Neuronal stem cell (in vitro differentiated cells): ENCODE measurements around the gene MDK.

Experiments
- DNase-seq: peaks from one replicate; pipeline ENCODE4 v3.0.0-alpha.2; 2013; ENCODE audit warnings: low spot score
- H2AFZ ChIP-seq: one replicate; pipeline ENCODE4 v1.6.1; 2013; ENCODE audit warnings: mild to moderate bottlenecking, low read length, inconsistent platforms
- H2AK5ac ChIP-seq: 2 replicates; pipeline ENCODE4 v1.6.1; 2013; ENCODE audit warnings: low read depth, mild to moderate bottlenecking, inconsistent platforms, low read length, moderate library complexity, mixed read lengths
- H2BK120ac ChIP-seq: 2 replicates; pipeline ENCODE4 v1.6.1; 2013; ENCODE audit warnings: low read depth, mild to moderate bottlenecking, inconsistent platforms, low read length, moderate library complexity, mixed read lengths
- H2BK12ac ChIP-seq: one replicate; pipeline ENCODE4 v1.6.1; 2013; ENCODE audit warnings: low read length, inconsistent platforms
- H2BK15ac ChIP-seq: 2 replicates; pipeline ENCODE4 v1.6.1; 2013; ENCODE audit warnings: mild to moderate bottlenecking, low read length, inconsistent platforms, mixed read lengths
- H2BK5ac ChIP-seq: one replicate; pipeline ENCODE4 v1.6.1; 2013; ENCODE audit warnings: inconsistent platforms, mild to moderate bottlenecking, low read length, moderate library complexity
- H3K14ac ChIP-seq: one replicate; pipeline ENCODE4 v1.6.1; 2013; ENCODE audit warnings: low read length, inconsistent platforms
- H3K18ac ChIP-seq: 2 replicates; pipeline ENCODE4 v1.6.1; 2013; ENCODE audit warnings: low read length, inconsistent platforms
- H3K23ac ChIP-seq: 2 replicates; pipeline ENCODE4 v1.6.1; 2013; ENCODE audit warnings: low read depth, mild to moderate bottlenecking, mixed read lengths, low read length, inconsistent platforms; ENCODE audit not compliant: poor library complexity
- H3K27ac ChIP-seq: replicated peaks from 3 replicates; pipeline ENCODE4 v1.5.1; 2013; ENCODE audit warnings: low read length, inconsistent platforms
- H3K27me3 ChIP-seq, 3 experiments: 2 replicates each; pipeline ENCODE4 v1.6.1; 2013; ENCODE audit warnings: low read length in 3 of 3, mild to moderate bottlenecking in 2 of 3, inconsistent platforms in 1 of 3, low read depth in 1 of 3, mixed read lengths in 1 of 3, moderate library complexity in 1 of 3; ENCODE audit not compliant: control insufficient read depth in 3 of 3, insufficient read depth in 3 of 3
- H3K36me3 ChIP-seq, 2 donors: replicated peaks in 1 of 2; 2 replicates each; pipeline ENCODE4 v1.6.1; 2013; ENCODE audit warnings: low read length in 2 of 2; ENCODE audit not compliant: control insufficient read depth in 2 of 2, insufficient read depth in 2 of 2
- H3K4ac ChIP-seq: 2 replicates; pipeline ENCODE4 v1.6.1; 2013; ENCODE audit warnings: inconsistent platforms, mild to moderate bottlenecking, low read length, moderate library complexity
- H3K4me1 ChIP-seq, 2 donors: 1 replicate in 1 of 2; 2 replicates in 1 of 2; pipeline ENCODE4 v1.6.1; 2013; ENCODE audit warnings: low read length in 2 of 2, low read depth in 1 of 2; ENCODE audit not compliant: control insufficient read depth in 2 of 2, insufficient read depth in 1 of 2
- H3K4me2 ChIP-seq: one replicate; pipeline ENCODE4 v1.6.1; 2013; ENCODE audit warnings: mild to moderate bottlenecking, low read length, inconsistent platforms; ENCODE audit not compliant: insufficient read depth, poor library complexity, severe bottlenecking
- H3K4me3 ChIP-seq, 2 donors: 2 replicates each; pipeline ENCODE4 v1.5.1; 2013; ENCODE audit warnings: low read length in 2 of 2, mild to moderate bottlenecking in 2 of 2, inconsistent platforms in 1 of 2, moderate library complexity in 1 of 2
- H3K79me1 ChIP-seq: one replicate; pipeline ENCODE4 v1.6.1; 2013; ENCODE audit warnings: low read depth, mild to moderate bottlenecking, inconsistent platforms, low read length, moderate library complexity
- H3K9ac ChIP-seq: one replicate; pipeline ENCODE4 v1.6.1; 2013; ENCODE audit warnings: mild to moderate bottlenecking, low read depth, low read length, inconsistent platforms; ENCODE audit not compliant: poor library complexity
- H3K9me3 ChIP-seq, 2 donors: replicated peaks in 1 of 2; 2 replicates each; pipeline versions ENCODE3 to v1.6.1; 2013; ENCODE audit warnings: low read length in 2 of 2, mild to moderate bottlenecking in 2 of 2, inconsistent platforms in 1 of 2, low read depth in 1 of 2, mixed read lengths in 1 of 2, moderate library complexity in 1 of 2; ENCODE audit not compliant: control insufficient read depth in 2 of 2, insufficient read depth in 1 of 2
- H4K8ac ChIP-seq: one replicate; pipeline ENCODE4 v1.6.1; 2013; ENCODE audit warnings: low read depth, mild to moderate bottlenecking, inconsistent platforms, low read length, moderate library complexity
- H4K91ac ChIP-seq: one replicate; pipeline ENCODE4 v1.6.1; 2013; ENCODE audit warnings: low read length, low read depth, mild to moderate bottlenecking, inconsistent platforms; ENCODE audit not compliant: poor library complexity
- WGBS, 2 donors: extraction: QIAGEN DNeasy Blood & Tissue Kit; methylation state at CpG; one replicate each; pipeline ENCODE4 v1.1.7; 2013; ENCODE audit warnings: missing lambda C conversion rate in 2 of 2, mixed read lengths in 1 of 2; ENCODE audit not compliant: insufficient read length in 2 of 2, insufficient replicate concordance in 1 of 2; ENCODE audit errors: extremely low coverage in 2 of 2; 5-methylcytosine and 5-hydroxymethylcytosine counted together

The MDK gene

DNA sequence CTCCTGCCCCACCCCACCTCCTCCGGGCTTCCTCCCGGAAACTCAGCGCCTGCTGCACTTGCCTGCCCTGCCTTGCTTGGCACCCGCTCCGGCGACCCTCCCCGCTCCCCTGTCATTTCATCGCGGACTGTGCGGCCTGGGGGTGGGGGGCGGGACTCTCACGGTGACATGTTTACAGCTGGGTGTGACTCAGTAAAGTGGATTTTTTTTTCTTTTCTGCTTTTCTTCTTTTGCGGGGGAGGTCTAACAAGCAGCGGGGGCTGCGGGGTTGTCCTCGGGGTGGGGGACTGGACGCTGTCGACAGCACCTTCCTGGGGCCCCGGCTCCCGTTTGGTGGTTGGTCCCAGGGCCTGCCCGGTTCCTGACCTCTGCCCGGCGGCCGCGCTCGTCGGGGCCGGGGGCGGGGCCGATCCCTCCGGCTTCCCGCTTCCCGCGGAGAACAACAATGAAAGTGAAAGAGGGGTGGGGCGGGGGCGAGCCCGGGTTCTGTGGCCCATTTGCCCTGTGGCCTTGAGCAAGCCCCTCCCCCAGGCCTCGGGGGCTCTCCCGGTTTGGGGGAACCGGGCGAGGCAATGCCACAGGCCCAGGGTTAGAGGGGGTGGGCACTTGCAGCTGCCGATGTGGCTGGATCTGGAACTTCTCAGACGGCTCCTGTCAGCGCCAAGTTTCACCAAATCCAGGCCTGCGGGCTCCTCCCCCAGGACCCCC lies 975 bp upstream of the MDK start:
- DNase-seq = peak; percentile 90

DNA sequence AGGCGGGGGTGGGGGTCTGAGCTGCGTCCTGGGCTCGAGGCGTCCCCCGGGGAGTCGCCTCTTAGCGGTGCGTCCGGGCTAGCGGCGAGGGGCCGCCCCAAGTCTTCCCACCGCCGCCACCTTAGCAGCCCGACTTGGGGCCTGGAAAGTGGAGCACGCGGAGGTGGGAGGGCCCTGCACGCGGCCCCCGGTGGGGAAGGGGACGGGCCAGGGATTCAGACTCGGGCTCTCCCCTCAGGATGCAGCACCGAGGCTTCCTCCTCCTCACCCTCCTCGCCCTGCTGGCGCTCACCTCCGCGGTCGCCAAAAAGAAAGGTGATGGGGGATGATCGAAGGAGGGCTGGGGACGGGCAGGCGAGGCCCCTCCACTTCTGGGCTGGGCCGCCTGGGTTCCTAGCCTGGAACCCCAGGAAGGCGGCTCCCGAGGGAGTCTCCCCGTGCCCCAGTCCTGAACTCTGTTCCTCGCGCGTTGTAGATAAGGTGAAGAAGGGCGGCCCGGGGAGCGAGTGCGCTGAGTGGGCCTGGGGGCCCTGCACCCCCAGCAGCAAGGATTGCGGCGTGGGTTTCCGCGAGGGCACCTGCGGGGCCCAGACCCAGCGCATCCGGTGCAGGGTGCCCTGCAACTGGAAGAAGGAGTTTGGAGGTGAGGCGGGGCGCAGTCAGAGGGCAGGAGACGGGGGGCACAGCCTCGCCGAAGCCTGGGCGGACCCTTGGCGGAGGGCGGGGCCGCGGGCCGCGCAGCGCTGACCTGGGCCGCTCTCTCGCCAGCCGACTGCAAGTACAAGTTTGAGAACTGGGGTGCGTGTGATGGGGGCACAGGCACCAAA lies 563 bp downstream of the MDK start:
- Histone ChIP-seq H3K23ac (peak overlapping the region; percentile 93), H3K14ac (peak overlapping the region; percentile 95), H3K4me2 (peak overlapping the region; percentile 98), H2AFZ (no peak overlapping the region), H2BK15ac (peak overlapping the region; percentile 99), H2BK5ac (peak overlapping the region; percentile 100), H2BK120ac (peak overlapping the region; percentile 100), H3K4me1 (peaks cover 23 to 26% of the 10 kb centered on the region in 2 donors), H3K36me3 (peaks cover 11 to 39% of the 10 kb centered on the region in 2 donors), H3K4ac (peak overlapping the region; percentile 100), H3K9me3 (no peaks in the 10 kb centered on the region), H3K18ac (peak overlapping the region; percentile 100), H3K4me3 (peak overlapping the region; percentile 92 to 100), H3K27ac (peak overlapping the region; percentile 91), H4K91ac (peak overlapping the region; percentile 98), H2BK12ac (peak overlapping the region; percentile 97), H4K8ac (peak overlapping the region; percentile 32), H3K79me1 (peaks cover 6% of the 10 kb centered on the region), H3K9ac (peak overlapping the region; percentile 97), H2AK5ac (peak overlapping the region; percentile 98), H3K27me3 (peaks cover 0 to 10% (median 0%) of the 10 kb centered on the region in 3 experiments)
- DNase-seq = no peak
- no CpG with 5 or more reads among the region's 66 CpGs for WGBS, 2 donors

More for the DNA sequence above, 975 bp upstream of the MDK start:
- Histone ChIP-seq H2BK15ac (peak overlapping the region; percentile 97), H4K91ac (peak overlapping the region; percentile 85), H3K4me2 (peak overlapping the region; percentile 91), H3K4ac (no peak overlapping the region), H2BK5ac (peak overlapping the region; percentile 100), H3K79me1 (peaks cover 6% of the 10 kb centered on the region), H3K9ac (peak overlapping the region; percentile 91), H3K23ac (peak overlapping the region; percentile 93), H2BK12ac (peak overlapping the region; percentile 84), H3K4me1 (peaks cover 23 to 26% of the 10 kb centered on the region in 2 donors), H3K27me3 (no peaks in the 10 kb centered on the region), H3K9me3 (no peaks in the 10 kb centered on the region), H3K4me3 (peak overlapping the region; percentile 80), H2AFZ (peak overlapping the region; percentile 82), H3K27ac (peak overlapping the region; percentile 98), H3K14ac (peak overlapping the region; percentile 99), H2AK5ac (peak overlapping the region; percentile 100), H4K8ac (no peak overlapping the region), H3K36me3 (peaks cover 16 to 53% of the 10 kb centered on the region in 2 donors), H2BK120ac (peak overlapping the region; percentile 98), H3K18ac (peak overlapping the region; percentile 100)
- no CpG with 5 or more reads among the region's 45 CpGs for WGBS, 2 donors

DNA sequence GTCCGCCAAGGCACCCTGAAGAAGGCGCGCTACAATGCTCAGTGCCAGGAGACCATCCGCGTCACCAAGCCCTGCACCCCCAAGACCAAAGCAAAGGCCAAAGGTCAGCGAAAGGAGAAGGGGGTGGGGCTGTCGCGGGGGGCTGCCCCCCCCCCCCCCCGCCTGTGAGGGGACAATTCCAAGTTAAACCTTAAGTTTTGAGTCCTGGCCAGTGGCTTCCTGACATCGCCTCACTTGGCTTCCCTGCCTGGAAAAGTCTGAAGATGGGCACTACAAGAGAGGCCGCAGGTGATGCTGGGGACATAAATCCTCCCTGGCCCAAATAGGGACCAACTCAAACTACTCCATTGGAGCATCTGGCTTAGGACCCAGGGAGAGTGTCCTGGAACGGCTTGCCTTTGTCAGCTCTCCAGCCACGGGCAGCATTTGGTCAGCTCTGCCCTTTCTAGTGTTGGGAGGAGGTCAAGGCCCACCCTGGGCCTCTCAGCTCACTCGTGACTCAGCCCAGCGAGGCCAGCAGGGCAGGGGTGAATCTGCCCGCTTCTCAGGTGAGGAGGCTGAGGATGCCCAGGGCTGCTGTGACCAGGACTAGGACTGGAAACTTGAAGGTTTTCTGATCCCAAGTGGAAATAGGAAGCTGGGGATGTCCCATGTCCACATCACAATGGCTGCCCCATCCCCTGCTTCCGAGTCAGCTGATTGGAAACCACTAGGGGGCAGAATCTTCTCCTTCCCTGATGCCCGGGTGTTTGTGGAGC lies 1.4 kb downstream of the MDK start:
- peak overlapping the region; percentile 97 for H3K9ac ChIP-seq
- H4K8ac ChIP-seq = no peak overlapping the region
- no peak overlapping the region for H2BK12ac ChIP-seq
- peaks cover 23 to 31% of the 10 kb centered on the region in 2 donors for H3K4me1 ChIP-seq
- peak overlapping the region; percentile 98 for H3K4me2 ChIP-seq
- H2BK15ac ChIP-seq = peak overlapping the region; percentile 99
- H3K27me3 ChIP-seq = peaks cover 0 to 16% (median 7%) of the 10 kb centered on the region in 3 experiments
- peak overlapping the region; percentile 100 for H2BK120ac ChIP-seq
- H3K4me3 ChIP-seq = peak overlapping the region; percentile 92 to 100
- H3K9me3 ChIP-seq = no peaks in the 10 kb centered on the region
- H3K36me3 ChIP-seq = peaks cover 9 to 31% of the 10 kb centered on the region in 2 donors
- DNase-seq = no peak
- H2AFZ ChIP-seq = no peak overlapping the region
- no CpG with 5 or more reads among the region's 18 CpGs for WGBS, 2 donors
- H3K4ac ChIP-seq = no peak overlapping the region
- peak overlapping the region; percentile 78 for H4K91ac ChIP-seq
- peak overlapping the region; percentile 100 for H2BK5ac ChIP-seq
- peak overlapping the region; percentile 98 for H2AK5ac ChIP-seq
- no peak overlapping the region for H3K27ac ChIP-seq
- H3K14ac ChIP-seq = peak overlapping the region; percentile 95
- H3K18ac ChIP-seq = peak overlapping the region; percentile 100
- H3K79me1 ChIP-seq = peaks cover 5% of the 10 kb centered on the region
- H3K23ac ChIP-seq = peak overlapping the region; percentile 93
